Measurements from ENCODE around the gene ACO1.

The ACO1 gene

GRCh38 chr9:32486839-32487562 lies 102.6 kb downstream of the ACO1 start:
- peak; percentile 64 for DNase-seq
- Histone ChIP-seq H3K27me3 (replicated peaks) (no peaks in the 10 kb centered on the region), H3K27ac (peak overlapping the region; percentile 75), H3K36me3 (replicated peaks) (peaks cover 42% of the 10 kb centered on the region), H3K4me3 (ENCODE audit: low read depth, low read length) (no peak overlapping the region)
- no peak for TF ChIP-seq CTCF (IDR thresholded peaks at IDR 0.05; ENCODE audit: low read depth, low read length, missing control alignments)
- in situ Hi-C loops (cut with HindIII; ENCODE audit: low pct_ligation_motif_present, low sequenced_read_pairs) = no loop called here

GRCh38 chr9:32487981-32488380 lies 103.5 kb downstream of the ACO1 start:
- H3K4me3 ChIP-seq (ENCODE audit: low read depth, low read length) = no peak overlapping the region
- H3K27ac ChIP-seq = peak overlapping the region; percentile 75
- DNase-seq = peak; percentile 72
- in situ Hi-C loops (cut with HindIII; ENCODE audit: low pct_ligation_motif_present, low sequenced_read_pairs) = no loop called here
- no peak for TF ChIP-seq CTCF (IDR thresholded peaks at IDR 0.05; ENCODE audit: low read depth, low read length, missing control alignments)
- no peaks in the 10 kb centered on the region for H3K27me3 ChIP-seq (replicated peaks)
- H3K36me3 ChIP-seq (replicated peaks) = peaks cover 42% of the 10 kb centered on the region

GRCh38 chr9:32490601-32491000 lies 106.2 kb downstream of the ACO1 start:
- no peaks in the 10 kb centered on the region for H3K27me3 ChIP-seq (replicated peaks)
- peaks cover 21% of the 10 kb centered on the region for H3K36me3 ChIP-seq (replicated peaks)
- no peak overlapping the region for H3K27ac ChIP-seq
- TF ChIP-seq CTCF (IDR thresholded peaks at IDR 0.05; ENCODE audit: low read depth, low read length, missing control alignments) = no peak
- H3K4me3 ChIP-seq (ENCODE audit: low read depth, low read length) = no peak overlapping the region
- DNase-seq = no peak
- in situ Hi-C loops (cut with HindIII; ENCODE audit: low pct_ligation_motif_present, low sequenced_read_pairs) = no loop called here

GRCh38 chr9:32497921-32498320 lies 113.5 kb downstream of the ACO1 start:
- Histone ChIP-seq H3K36me3 (replicated peaks) (peaks cover 19% of the 10 kb centered on the region), H3K27me3 (replicated peaks) (no peaks in the 10 kb centered on the region), H3K27ac (no peak overlapping the region), H3K4me3 (ENCODE audit: low read depth, low read length) (no peak overlapping the region)
- no peak for TF ChIP-seq CTCF (IDR thresholded peaks at IDR 0.05; ENCODE audit: low read depth, low read length, missing control alignments)
- DNase-seq = no peak
- in situ Hi-C loops (cut with HindIII; ENCODE audit: low pct_ligation_motif_present, low sequenced_read_pairs) = no loop called here

GRCh38 chr9:32500768-32501167 lies 116.3 kb downstream of the ACO1 start:
- no peak for TF ChIP-seq CTCF (IDR thresholded peaks at IDR 0.05; ENCODE audit: low read depth, low read length, missing control alignments)
- H3K4me3 ChIP-seq (ENCODE audit: low read depth, low read length) = no peak overlapping the region
- no peaks in the 10 kb centered on the region for H3K27me3 ChIP-seq (replicated peaks)
- peak overlapping the region; percentile 63 for H3K27ac ChIP-seq
- DNase-seq = peak; percentile 28
- H3K36me3 ChIP-seq (replicated peaks) = peaks cover 19% of the 10 kb centered on the region
- in situ Hi-C loops (cut with HindIII; ENCODE audit: low pct_ligation_motif_present, low sequenced_read_pairs) = no loop called here

GRCh38 chr9:32501868-32502267 lies 117.4 kb downstream of the ACO1 start:
- H3K4me3 ChIP-seq (ENCODE audit: low read depth, low read length) = no peak overlapping the region
- no peaks in the 10 kb centered on the region for H3K27me3 ChIP-seq (replicated peaks)
- peaks cover 12% of the 10 kb centered on the region for H3K36me3 ChIP-seq (replicated peaks)
- H3K27ac ChIP-seq = peak overlapping the region; percentile 63
- in situ Hi-C loops (cut with HindIII; ENCODE audit: low pct_ligation_motif_present, low sequenced_read_pairs) = no loop called here
- TF ChIP-seq CTCF (IDR thresholded peaks at IDR 0.05; ENCODE audit: low read depth, low read length, missing control alignments) = no peak
- no peak for DNase-seq
